ENCODE results near the gene GRB10.

The GRB10 gene

GRCh38 chr7:50657341-50657873 lies 125.3 kb downstream of the GRB10 start:
- H3K27me3 ChIP-seq (ENCODE audit: insufficient read depth, low read length, poor library complexity) = peaks cover 36% of the 10 kb centered on the region
- H3K4me3 ChIP-seq (ENCODE audit: low read depth in 1 of 2, low read length in 2 of 2) = no peak overlapping the region
- no peaks in the 10 kb centered on the region for H4K20me1 ChIP-seq (ENCODE audit: insufficient read depth, low read length)
- TF ChIP-seq EZH2 (IDR thresholded peaks at IDR 0.05; ENCODE audit: borderline replicate concordance, low read depth, low read length, severe bottlenecking) = no peak
- TF ChIP-seq CTCF (IDR thresholded peaks at IDR 0.05; ENCODE audit: borderline replicate concordance, extremely low read depth, low read length, poor library complexity, severe bottlenecking) = no peak
- H3K36me3 ChIP-seq (ENCODE audit: insufficient read depth, low read length) = no peaks in the 10 kb centered on the region
- H3K9me3 ChIP-seq (ENCODE audit: insufficient read depth, low read length, severe bottlenecking) = no peaks in the 10 kb centered on the region
- no peak for DNase-seq
- H3K9ac ChIP-seq (ENCODE audit: low read depth, low read length) = no peak overlapping the region
- no peaks in the 10 kb centered on the region for H3K4me1 ChIP-seq (ENCODE audit: insufficient read depth, low read length)
- H2AFZ ChIP-seq (ENCODE audit: low read depth, low read length) = no peak overlapping the region
- no peaks in the 10 kb centered on the region for H3K79me2 ChIP-seq (ENCODE audit: insufficient read depth, low read length)
- no peak overlapping the region for H3K4me2 ChIP-seq (ENCODE audit: insufficient read depth, low read length)
- H3K27ac ChIP-seq (ENCODE audit: low read length) = no peak overlapping the region
- no peak for ATAC-seq (ENCODE audit: insufficient read depth, low read depth)

- Histone ChIP-seq H2AFZ (ENCODE audit: low read depth, low read length) (no peak overlapping the region), H3K27me3 (ENCODE audit: insufficient read depth, low read length, poor library complexity) (peaks cover 36% of the 10 kb centered on the region), H3K9ac (ENCODE audit: low read depth, low read length) (no peak overlapping the region), H3K4me2 (ENCODE audit: insufficient read depth, low read length) (no peak overlapping the region), H3K36me3 (ENCODE audit: insufficient read depth, low read length) (no peaks in the 10 kb centered on the region), H3K9me3 (ENCODE audit: insufficient read depth, low read length, severe bottlenecking) (no peaks in the 10 kb centered on the region), H3K4me3 (ENCODE audit: low read depth in 1 of 2, low read length in 2 of 2) (no peak overlapping the region), H3K79me2 (ENCODE audit: insufficient read depth, low read length) (no peaks in the 10 kb centered on the region), H4K20me1 (ENCODE audit: insufficient read depth, low read length) (no peaks in the 10 kb centered on the region), H3K27ac (ENCODE audit: low read length) (no peak overlapping the region), H3K4me1 (ENCODE audit: insufficient read depth, low read length) (no peaks in the 10 kb centered on the region)
- TF ChIP-seq CTCF (IDR thresholded peaks at IDR 0.05; ENCODE audit: borderline replicate concordance, extremely low read depth, low read length, poor library complexity, severe bottlenecking) (no peak), EZH2 (IDR thresholded peaks at IDR 0.05; ENCODE audit: borderline replicate concordance, low read depth, low read length, severe bottlenecking) (no peak)
- DNase-seq (no peak), ATAC-seq (ENCODE audit: insufficient read depth, low read depth) (no peak)
These were observed 126.4 kb downstream of the GRB10 start for GRCh38 chr7:50656141-50656895.

- Histone ChIP-seq H3K36me3 (ENCODE audit: insufficient read depth, low read length) (no peaks in the 10 kb centered on the region), H3K9me3 (ENCODE audit: insufficient read depth, low read length, severe bottlenecking) (no peaks in the 10 kb centered on the region), H3K27ac (ENCODE audit: low read length) (no peak overlapping the region), H3K79me2 (ENCODE audit: insufficient read depth, low read length) (no peaks in the 10 kb centered on the region), H3K9ac (ENCODE audit: low read depth, low read length) (no peak overlapping the region), H3K4me2 (ENCODE audit: insufficient read depth, low read length) (no peak overlapping the region), H3K4me3 (ENCODE audit: low read depth in 1 of 2, low read length in 2 of 2) (no peak overlapping the region), H4K20me1 (ENCODE audit: insufficient read depth, low read length) (no peaks in the 10 kb centered on the region), H2AFZ (ENCODE audit: low read depth, low read length) (no peak overlapping the region), H3K27me3 (ENCODE audit: insufficient read depth, low read length, poor library complexity) (peaks cover 39% of the 10 kb centered on the region), H3K4me1 (ENCODE audit: insufficient read depth, low read length) (no peaks in the 10 kb centered on the region)
- TF ChIP-seq CTCF (IDR thresholded peaks at IDR 0.05; ENCODE audit: borderline replicate concordance, extremely low read depth, low read length, poor library complexity, severe bottlenecking) (no peak), EZH2 (IDR thresholded peaks at IDR 0.05; ENCODE audit: borderline replicate concordance, low read depth, low read length, severe bottlenecking) (no peak)
- ATAC-seq (ENCODE audit: insufficient read depth, low read depth) = no peak
- DNase-seq = no peak
These were observed 127.2 kb downstream of the GRB10 start for GRCh38 chr7:50655490-50655889.
